GM06990 (cell line): Measurements from ENCODE around the gene ANAPC2.

ENCODE experiments used
- DNase-seq: peaks from one replicate; pipeline ENCODE4 v3.0.0-alpha.2; 2011; ENCODE audit not compliant: insufficient read length; ENCODE audit errors: extremely low read depth
- H3K27me3 ChIP-seq: replicated peaks from 2 replicates; pipeline ENCODE4 v1.6.0; 2011; ENCODE audit warnings: low read length; ENCODE audit not compliant: control insufficient read depth, insufficient read depth
- H3K36me3 ChIP-seq: 2 replicates; pipeline ENCODE4 v1.5.1; 2011; ENCODE audit warnings: low read length; ENCODE audit not compliant: control insufficient read depth, insufficient read depth
- H3K4me3 ChIP-seq: replicated peaks from 2 replicates; pipeline ENCODE4 v1.5.1; 2011; ENCODE audit warnings: low read depth, mild to moderate bottlenecking, control low read depth, low read length
- CTCF ChIP-seq: IDR thresholded peaks from 2 replicates; pipeline ENCODE4 v1.5.1; 2011; ENCODE audit warnings: low read length, control low read depth, mild to moderate bottlenecking, inconsistent platforms; ENCODE audit not compliant: insufficient read depth, poor library complexity, severe bottlenecking

The ANAPC2 gene

DNA sequence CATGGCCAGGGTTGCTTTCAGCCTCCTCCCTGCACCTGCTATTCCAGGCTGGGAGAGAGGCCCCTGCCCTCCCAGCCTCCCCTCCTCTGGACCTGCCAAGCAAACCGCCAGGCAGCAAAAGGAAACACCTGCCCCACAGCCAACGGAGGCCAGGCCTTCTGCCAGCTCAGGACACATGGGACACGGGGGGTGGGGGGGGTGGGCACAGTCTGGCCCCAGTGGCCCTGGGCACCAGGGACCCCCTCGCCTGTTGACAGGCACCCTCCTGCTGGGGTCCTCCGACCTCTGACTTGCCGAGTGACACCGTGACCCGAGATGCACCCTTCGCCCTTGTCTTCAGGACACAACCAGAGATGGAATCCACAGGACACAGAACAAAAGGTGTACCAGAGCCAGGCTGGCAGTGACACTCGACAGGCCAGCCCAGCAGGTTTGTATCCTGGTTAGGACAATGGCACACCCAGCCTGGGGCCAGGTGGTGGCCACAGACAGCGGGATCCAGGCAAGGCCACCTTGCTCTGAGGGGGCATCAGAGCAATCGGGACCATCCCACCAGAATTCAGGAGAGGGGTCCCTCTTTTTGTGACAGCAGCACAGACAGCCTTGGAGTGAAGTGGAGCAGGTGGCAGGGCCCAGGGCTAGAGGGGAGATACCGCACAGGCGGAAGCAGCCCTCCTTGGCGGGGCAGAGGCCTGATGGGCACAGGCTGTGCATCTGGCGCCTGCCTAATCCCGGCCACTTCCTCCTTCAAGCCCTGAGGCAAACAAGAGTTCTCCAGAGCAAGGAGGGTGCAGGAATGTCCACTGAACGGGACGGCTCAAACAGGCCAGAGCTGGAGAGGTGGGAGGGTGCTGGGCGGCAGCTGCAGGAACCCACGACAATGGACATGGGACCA is 15.2 kb downstream of the ANAPC2 start:
- no peak overlapping the region for H3K4me3 ChIP-seq
- H3K36me3 ChIP-seq, result peaks cover 2% of the 10 kb centered on the region; the same call in 1 of the 2 replicates
- no peak for DNase-seq
- no peak for TF ChIP-seq CTCF
- no peaks in the 10 kb centered on the region; the same call in 1 of the 2 replicates for H3K27me3 ChIP-seq

- Histone ChIP-seq H3K4me3 (no peak overlapping the region), H3K36me3 (no peaks in the 10 kb centered on the region), H3K27me3 (no peaks in the 10 kb centered on the region; the same call in 1 of the 2 replicates)
- no peak for DNase-seq
- no peak for TF ChIP-seq CTCF
These were observed 17.0 kb downstream of the ANAPC2 start for GRCh38 chr9:137171149-137171900.

- no peaks in the 10 kb centered on the region; the same call in 1 of the 2 replicates for H3K27me3 ChIP-seq
- no peak for DNase-seq
- no peak overlapping the region for H3K4me3 ChIP-seq
- H3K36me3 ChIP-seq, result no peaks in the 10 kb centered on the region
- no peak for TF ChIP-seq CTCF
These were observed 17.7 kb downstream of the ANAPC2 start for GRCh38 chr9:137170486-137171148.

DNA sequence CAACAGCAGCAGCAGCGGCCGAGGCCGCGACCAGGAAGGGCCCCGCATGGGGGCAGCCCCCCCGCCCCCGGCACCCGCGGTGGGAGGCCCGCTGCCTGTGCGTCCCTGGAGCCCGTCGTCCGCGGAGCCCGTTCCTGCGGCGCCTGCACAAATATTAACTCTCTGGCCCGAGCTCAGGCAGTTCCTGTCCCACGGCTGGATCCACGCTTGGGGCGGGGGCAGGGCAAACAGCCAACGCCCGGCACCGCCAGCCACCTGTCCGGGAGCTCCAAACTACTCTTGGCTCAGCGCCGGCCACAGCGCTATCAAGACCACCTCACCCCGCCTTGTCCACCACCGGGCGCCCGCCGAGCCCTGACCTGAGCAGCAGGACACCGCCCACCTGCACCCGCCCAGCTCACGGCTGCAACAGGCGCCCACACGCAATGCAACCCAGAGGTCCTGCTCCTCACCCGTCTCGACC is 18.4 kb downstream of the ANAPC2 start, which contains the start of gene LRRC26:
TSS of gene LRRC26 (minus strand) at position 156 of the 463 bp plus-strand sequence. CDS start at position 48, 108 bp downstream.
- no peak for TF ChIP-seq CTCF
- Histone ChIP-seq H3K36me3 (no peaks in the 10 kb centered on the region), H3K27me3 (no peaks in the 10 kb centered on the region; the same call in 1 of the 2 replicates), H3K4me3 (peak within 1 kb of the TSS; percentile 58)
- DNase-seq, result no peak
